Suppressor macrophage (primary cell): Measurements from ENCODE around the gene FAT1.

Experiments
- DNase-seq, 4 experiments: peaks; one replicate each; pipeline ENCODE4 v3.0.0-alpha.2; 2020 to 2022

Gene FAT1

GRCh38 chr4:186725469-186726425 lies 2.1 kb upstream of the FAT1 start:
- DNase-seq = peak in 1 of 4 experiments; percentile 21

GRCh38 chr4:186724864-186725468 lies 1.3 kb upstream of the FAT1 start:
- no peak for DNase-seq

GRCh38 chr4:186724058-186724863 lies 605 bp upstream of the FAT1 start:
- peak in 1 of 4 experiments; percentile 6 for DNase-seq

- DNase-seq = no peak
These were observed 812 bp downstream of the FAT1 start for GRCh38 chr4:186722796-186723291.

- DNase-seq = peak in 3 of 4 experiments; percentile 18 to 40 (median 33)
These were observed 3.5 kb downstream of the FAT1 start for GRCh38 chr4:186719925-186720694.

GRCh38 chr4:186717556-186717955 lies 6.1 kb downstream of the FAT1 start:
- DNase-seq = no peak

- DNase-seq = no peak
These were observed 8.6 kb downstream of the FAT1 start for GRCh38 chr4:186715077-186715476.

GRCh38 chr4:186714006-186714675 lies 9.5 kb downstream of the FAT1 start:
- no peak for DNase-seq

GRCh38 chr4:186712690-186713089 lies 11.0 kb downstream of the FAT1 start:
- no peak for DNase-seq

GRCh38 chr4:186710521-186711119 lies 13.0 kb downstream of the FAT1 start:
- no peak for DNase-seq

- no peak for DNase-seq
These were observed 14.1 kb downstream of the FAT1 start for GRCh38 chr4:186709517-186709916.

GRCh38 chr4:186708554-186708953 lies 15.1 kb downstream of the FAT1 start:
- no peak for DNase-seq

- DNase-seq = no peak
These were observed 15.7 kb downstream of the FAT1 start for GRCh38 chr4:186707996-186708395.

GRCh38 chr4:186707574-186707973 lies 16.1 kb downstream of the FAT1 start:
- no peak for DNase-seq

- DNase-seq = no peak
These were observed 19.6 kb downstream of the FAT1 start for GRCh38 chr4:186704057-186704456.

GRCh38 chr4:186703510-186703909 lies 20.1 kb downstream of the FAT1 start:
- no peak for DNase-seq

GRCh38 chr4:186702940-186703339 lies 20.7 kb downstream of the FAT1 start:
- no peak for DNase-seq

GRCh38 chr4:186702297-186702696 lies 21.4 kb downstream of the FAT1 start:
- DNase-seq = no peak

- DNase-seq = no peak
These were observed 21.9 kb downstream of the FAT1 start for GRCh38 chr4:186701788-186702187.

GRCh38 chr4:186701273-186701672 lies 22.4 kb downstream of the FAT1 start:
- DNase-seq = no peak

GRCh38 chr4:186700746-186701145 lies 22.9 kb downstream of the FAT1 start:
- no peak for DNase-seq
